HCT116 (cell line): ENCODE results near the gene TRA2A. TPM values are rescaled to one million over a fixed set of nuclear protein-coding genes. Genes with fewer than 3 reads are reported as not detected.

ENCODE experiments used
- ATAC-seq: fragments of 200-7000 bp; cut with Tn5 transposase; 2 replicates; pipeline ENCODE4 v1.9.1; 2020; ENCODE audit warnings: mild to moderate bottlenecking, moderate library complexity
- BruUV-seq: library from RNA; stranded (reverse); fragments of 400-500 nt; replicated peaks from 2 replicates; lab custom pipeline; 2021; lab: Mats Ljungman, UMichigan
- CTCF ChIA-PET: fragments of 300-600 bp; sonication (Branson Sonifier 250); formaldehyde crosslinking; loops from one replicate; lab custom pipeline; 2021; ENCODE audit warnings: antibody characterized with exemption; lab: Charles Lee
- POLR2A ChIA-PET: fragments of 300-600, 350-600 bp; sonication (Branson Sonifier 250); formaldehyde crosslinking; loops from one replicate; lab custom pipeline; 2021; ENCODE audit warnings: antibody characterized with exemption; lab: Charles Lee
- RAD21 ChIA-PET, 2 experiments: fragments of 300-600 bp; sonication (Branson Sonifier 250); formaldehyde crosslinking; loops; one replicate each; lab custom pipeline; 2023; ENCODE audit warnings: low total read pairs in 2 of 2; ENCODE audit not compliant: uncharacterized antibody in 2 of 2, unreplicated experiment in 2 of 2, low non-redundant PET in 1 of 2; lab: Charles Lee
- DNase-seq: peaks from one replicate; pipeline ENCODE4 v3.0.0-alpha.2; 2010; ENCODE audit warnings: low read depth, low spot score
- H2AFZ ChIP-seq: fragments of 200-600 bp; shearing (Covaris generic), sonication (generic); 2 replicates; pipeline ENCODE4 v1.6.1; 2017; ENCODE audit warnings: low read depth, mixed run types, mixed read lengths, antibody characterized with exemption, low read length; ENCODE audit not compliant: poor library complexity, severe bottlenecking
- H3K27ac ChIP-seq: 2 replicates; pipeline ENCODE4 v1.5.1; 2012; ENCODE audit warnings: low read depth, low read length
- H3K27me3 ChIP-seq: fragments of 200-600 bp; sonication (generic); 2 replicates; pipeline ENCODE4 v1.6.1; 2016; ENCODE audit warnings: mixed run types, low read length, mixed read lengths; ENCODE audit not compliant: insufficient read depth
- H3K36me3 ChIP-seq, 2 experiments: fragments of 200-500 bp in 1 of 2; fragments of 200-600 bp in 1 of 2; sonication (Bioruptor generic) in 1 of 2; sonication (generic) in 1 of 2; 2 replicates each; pipeline versions ENCODE4 v1.5.1 to v1.6.1; 2014 to 2016; ENCODE audit warnings: low read length in 2 of 2, inconsistent platforms in 1 of 2, mixed read lengths in 1 of 2, mixed run types in 1 of 2; ENCODE audit not compliant: insufficient read depth in 2 of 2, control insufficient read depth in 1 of 2
- H3K4me1 ChIP-seq, 2 experiments: fragments of 200-600 bp in 1 of 2; sonication (generic) in 1 of 2; 2 replicates each; pipeline versions ENCODE4 v1.5.1 to v1.6.1; 2012 to 2017; ENCODE audit warnings: low read length in 2 of 2, inconsistent platforms in 1 of 2, mild to moderate bottlenecking in 1 of 2, mixed read lengths in 1 of 2, mixed run types in 1 of 2, moderate library complexity in 1 of 2; ENCODE audit not compliant: insufficient read depth in 2 of 2, control insufficient read depth in 1 of 2
- H3K4me2 ChIP-seq: fragments of 200-600 bp; sonication (generic); 2 replicates; pipeline ENCODE4 v1.6.1; 2017; ENCODE audit warnings: mixed run types, low read length, mixed read lengths
- H3K4me3 ChIP-seq, 2 experiments: fragments of 200-600 bp in 1 of 2; sonication (generic) in 1 of 2; replicated peaks in 1 of 2; 2 replicates each; pipeline ENCODE4 v1.5.1; 2011 to 2016; ENCODE audit warnings: low read length in 2 of 2, control low read depth in 1 of 2, low read depth in 1 of 2, mild to moderate bottlenecking in 1 of 2, mixed read lengths in 1 of 2, mixed run types in 1 of 2
- H3K79me2 ChIP-seq: fragments of 200-600 bp; sonication (generic); 2 replicates; pipeline ENCODE4 v1.6.1; 2017; ENCODE audit warnings: mild to moderate bottlenecking, mixed run types, low read length, moderate library complexity, mixed read lengths; ENCODE audit not compliant: insufficient read depth
- H3K9ac ChIP-seq: fragments of 200-600 bp; sonication (generic); 2 replicates; pipeline ENCODE4 v1.6.1; 2016; ENCODE audit warnings: low read length, mixed read lengths
- H3K9me2 ChIP-seq: fragments of 200-600 bp; sonication (generic), shearing (Covaris generic); 2 replicates; pipeline ENCODE4 v1.6.1; 2017; ENCODE audit warnings: mixed run types, mild to moderate bottlenecking, moderate library complexity; ENCODE audit not compliant: insufficient read depth
- H3K9me3 ChIP-seq, 2 experiments: fragments of 200-500 bp in 1 of 2; fragments of 200-600 bp in 1 of 2; sonication (Bioruptor generic) in 1 of 2; sonication (generic) in 1 of 2; 2 replicates each; pipeline ENCODE4 v1.6.1; 2014 to 2017; ENCODE audit warnings: low read length in 2 of 2, mixed read lengths in 2 of 2, inconsistent platforms in 1 of 2, low read depth in 1 of 2, mild to moderate bottlenecking in 1 of 2, mixed run types in 1 of 2, moderate library complexity in 1 of 2; ENCODE audit not compliant: control insufficient read depth in 1 of 2, insufficient read depth in 1 of 2
- H4K20me1 ChIP-seq: fragments of 200-600 bp; sonication (generic), shearing (Covaris generic); 2 replicates; pipeline ENCODE4 v1.6.1; 2017; ENCODE audit warnings: mixed run types, mild to moderate bottlenecking, moderate library complexity; ENCODE audit not compliant: insufficient read depth
- CBX3 ChIP-seq: IDR thresholded peaks from 2 replicates; pipeline ENCODE4 v1.6.1; 2012; ENCODE audit warnings: low read depth
- CEBPB ChIP-seq: IDR thresholded peaks from 2 replicates; pipeline ENCODE4 v1.6.1; 2012; ENCODE audit warnings: low read depth
- EGR1 ChIP-seq: IDR thresholded peaks from 2 replicates; pipeline ENCODE4 v1.6.1; 2012; ENCODE audit warnings: low read depth
- ELF1 ChIP-seq: IDR thresholded peaks from 2 replicates; pipeline ENCODE4 v1.6.1; 2012; ENCODE audit warnings: low read depth, borderline replicate concordance
- POLR2A ChIP-seq: IDR thresholded peaks from 2 replicates; pipeline ENCODE4 v1.7.0; 2011; ENCODE audit warnings: borderline replicate concordance; ENCODE audit not compliant: insufficient read depth, insufficient read length; ENCODE audit errors: extremely low read depth
- RAD21 ChIP-seq: IDR thresholded peaks from 2 replicates; pipeline ENCODE4 v1.6.1; 2012; ENCODE audit warnings: low read depth, mild to moderate bottlenecking
- ZBTB33 ChIP-seq: IDR thresholded peaks from 2 replicates; pipeline ENCODE4 v1.6.1; 2011; ENCODE audit warnings: mild to moderate bottlenecking, low read length, moderate library complexity; ENCODE audit not compliant: insufficient replicate concordance; ENCODE audit errors: extremely low read depth
- ZFX ChIP-seq: fragments of 450-650 bp; IDR thresholded peaks from 2 replicates; pipeline ENCODE4 v1.6.1; 2017
- intact Hi-C: fragments of 100-400 bp; cut with micrococcal nuclease; formaldehyde crosslinking; loops from 2 replicates; pipeline ENCODE4 v1.10.0; 2022
- total RNA-seq: library from RNA; stranded (reverse); gene quantifications from one replicate; pipeline ENCODE4 v1.2.1, GENCODE V29; 2021; ENCODE audit not compliant: unreplicated experiment
- TF ChIP-seq, protein P1 (sequence below): IDR thresholded peaks from 2 replicates; pipeline ENCODE4 v1.6.1; 2012
- TF ChIP-seq, protein P2 (sequence below), 3 experiments: fragments of 200-600 bp in 1 of 3; sonication (generic) in 1 of 3; IDR thresholded peaks in 2 of 3; conservative IDR thresholded peaks in 1 of 3; 2 replicates each; pipeline ENCODE4 v1.5.1; 2012 to 2017; ENCODE audit warnings: low read depth in 2 of 3, low read length in 2 of 3, antibody characterized with exemption in 1 of 3, borderline replicate concordance in 1 of 3, control low read depth in 1 of 3, mild to moderate bottlenecking in 1 of 3, mixed read lengths in 1 of 3, mixed run types in 1 of 3, moderate library complexity in 1 of 3; ENCODE audit not compliant: insufficient read depth in 1 of 3

The TRA2A gene
- total RNA-seq, 1 experiment from 2014 or later = 122 TPM

DNA sequence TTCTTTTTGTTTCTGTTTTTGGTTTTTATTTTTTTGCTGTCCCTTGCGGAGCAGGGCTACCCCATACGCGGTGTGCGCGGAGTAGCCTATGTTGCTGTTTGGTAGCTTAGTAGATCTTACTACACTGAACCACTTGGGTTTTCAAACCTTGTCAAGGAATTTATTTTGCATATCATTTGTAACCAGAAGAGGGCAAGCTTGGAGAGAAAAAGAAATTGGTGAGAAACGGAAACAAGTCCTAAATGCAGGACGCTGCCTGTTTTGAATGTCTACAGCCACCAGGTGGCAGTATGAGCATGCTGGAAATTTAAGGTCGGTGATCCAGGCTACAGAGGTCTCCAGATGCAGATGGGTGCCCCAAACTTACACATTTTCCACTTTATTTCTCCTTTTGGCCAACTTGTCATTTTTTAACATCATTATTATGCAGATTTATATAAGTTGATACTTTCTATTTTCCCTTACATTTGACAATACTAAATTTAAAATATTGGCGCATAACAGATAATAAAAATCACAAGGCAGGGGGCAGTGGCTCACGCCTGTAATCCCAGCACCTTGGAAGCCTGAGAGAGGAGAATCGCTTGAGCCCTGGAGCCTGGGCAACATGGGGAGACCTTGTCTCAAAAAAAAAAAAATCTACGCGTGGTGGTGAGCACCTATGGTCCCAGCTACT is 15.3 kb upstream of the TRA2A start:
- no peaks in the 10 kb centered on the region for H3K27me3 ChIP-seq
- no peak overlapping the region for H3K9ac ChIP-seq
- BruUV-seq = no TSS peak
- no peak overlapping the region for H2AFZ ChIP-seq
- no peak overlapping the region for H3K27ac ChIP-seq
- no peaks in the 10 kb centered on the region for H3K9me2 ChIP-seq
- intact Hi-C loops = loop anchor here (1.0 to 10.0 kb wide), 7 partner anchors 23 to 442 kb away; partner anchors contain the start of gene KLHL7
- POLR2A ChIA-PET = no interaction called here
- H3K4me2 ChIP-seq = no peak overlapping the region
- CTCF ChIA-PET = interaction anchor here (0.6 to 1.7 kb wide), 26 partner anchors 10 to 392 kb away, joined by 3 to 27 read pairs (median 6); partner anchors contain the start of genes STK31 and TRA2A
- no peaks in the 10 kb centered on the region for H4K20me1 ChIP-seq
- H3K36me3 ChIP-seq = no peaks in the 10 kb centered on the region
- no peaks in the 10 kb centered on the region for H3K79me2 ChIP-seq
- ATAC-seq (peak; percentile 87), DNase-seq (peak; percentile 88)
- peaks cover 4 to 7% of the 10 kb centered on the region in 2 experiments; a peak in 3 of 4 replicates for H3K4me1 ChIP-seq
- no peak overlapping the region for H3K4me3 ChIP-seq
- H3K9me3 ChIP-seq = no peaks in the 10 kb centered on the region
- TF ChIP-seq, protein P1, sequence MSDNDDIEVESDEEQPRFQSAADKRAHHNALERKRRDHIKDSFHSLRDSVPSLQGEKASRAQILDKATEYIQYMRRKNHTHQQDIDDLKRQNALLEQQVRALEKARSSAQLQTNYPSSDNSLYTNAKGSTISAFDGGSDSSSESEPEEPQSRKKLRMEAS = no peak
- TF ChIP-seq, protein P2, sequence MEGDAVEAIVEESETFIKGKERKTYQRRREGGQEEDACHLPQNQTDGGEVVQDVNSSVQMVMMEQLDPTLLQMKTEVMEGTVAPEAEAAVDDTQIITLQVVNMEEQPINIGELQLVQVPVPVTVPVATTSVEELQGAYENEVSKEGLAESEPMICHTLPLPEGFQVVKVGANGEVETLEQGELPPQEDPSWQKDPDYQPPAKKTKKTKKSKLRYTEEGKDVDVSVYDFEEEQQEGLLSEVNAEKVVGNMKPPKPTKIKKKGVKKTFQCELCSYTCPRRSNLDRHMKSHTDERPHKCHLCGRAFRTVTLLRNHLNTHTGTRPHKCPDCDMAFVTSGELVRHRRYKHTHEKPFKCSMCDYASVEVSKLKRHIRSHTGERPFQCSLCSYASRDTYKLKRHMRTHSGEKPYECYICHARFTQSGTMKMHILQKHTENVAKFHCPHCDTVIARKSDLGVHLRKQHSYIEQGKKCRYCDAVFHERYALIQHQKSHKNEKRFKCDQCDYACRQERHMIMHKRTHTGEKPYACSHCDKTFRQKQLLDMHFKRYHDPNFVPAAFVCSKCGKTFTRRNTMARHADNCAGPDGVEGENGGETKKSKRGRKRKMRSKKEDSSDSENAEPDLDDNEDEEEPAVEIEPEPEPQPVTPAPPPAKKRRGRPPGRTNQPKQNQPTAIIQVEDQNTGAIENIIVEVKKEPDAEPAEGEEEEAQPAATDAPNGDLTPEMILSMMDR (IDR thresholded peaks at IDR 0.05 in 2 of 3, conservative IDR thresholded peaks at IDR 0.05 in 1 of 3; ENCODE audit: borderline replicate concordance in 1 of 3, insufficient read depth in 1 of 3, low read depth in 2 of 3, low read length in 2 of 3) = peak; percentile 83 to 99 (median 98)
- TF ChIP-seq RAD21 = peak; percentile 95
- RAD21 ChIA-PET = interaction anchor here (0.7 to 1.2 kb wide), 5 partner anchors 23 to 274 kb away, joined by 3 to 4 read pairs (median 3); no protein-coding TSS in a partner anchor

DNA sequence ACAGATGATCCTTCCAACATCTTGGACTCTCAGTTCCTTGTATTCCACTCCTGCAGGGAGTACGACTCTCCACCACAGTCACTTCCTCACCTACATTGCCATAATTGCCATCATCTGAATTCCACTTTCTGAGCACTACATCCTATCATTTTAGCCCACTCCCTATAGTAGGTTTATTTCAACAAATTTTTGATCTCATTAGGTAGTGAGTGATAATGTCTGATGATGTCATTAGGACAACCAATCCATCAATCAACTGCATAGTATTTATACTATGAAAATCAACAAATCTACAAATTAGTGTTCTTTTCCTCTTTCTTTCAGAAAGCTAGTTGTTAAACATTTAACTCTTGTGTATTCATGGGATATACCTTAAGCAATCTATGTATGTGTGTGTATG is 13.7 kb upstream of the TRA2A start:
- intact Hi-C loops = loop anchor here (5.0 to 10.0 kb wide), 3 partner anchors 188 to 441 kb away; partner anchors contain the start of gene KLHL7
- H3K9me2 ChIP-seq = no peaks in the 10 kb centered on the region
- ATAC-seq (no peak), DNase-seq (no peak)
- POLR2A ChIA-PET = no interaction called here
- H3K27ac ChIP-seq = no peak overlapping the region
- H3K79me2 ChIP-seq = no peaks in the 10 kb centered on the region
- no peak overlapping the region for H3K9ac ChIP-seq
- BruUV-seq = no TSS peak
- no peaks in the 10 kb centered on the region for H3K27me3 ChIP-seq
- H3K9me3 ChIP-seq = no peaks in the 10 kb centered on the region
- no peak overlapping the region for H2AFZ ChIP-seq
- CTCF ChIA-PET = interaction anchor here (0.9 to 2.2 kb wide), 13 partner anchors 15 to 361 kb away, joined by 3 to 30 read pairs (median 6); partner anchors contain the start of gene CCDC126
- H3K36me3 ChIP-seq = no peaks in the 10 kb centered on the region
- H4K20me1 ChIP-seq = no peaks in the 10 kb centered on the region
- H3K4me1 ChIP-seq = peaks cover 4 to 7% of the 10 kb centered on the region in 2 experiments; a peak in 3 of 4 replicates
- RAD21 ChIA-PET = interaction anchor here in 1 of 2 experiments (1.9 kb wide), 1 partner anchor 273 kb away, joined by 10 read pairs; no protein-coding TSS in a partner anchor
- no peak overlapping the region for H3K4me2 ChIP-seq
- H3K4me3 ChIP-seq = no peak overlapping the region
- no peak for TF ChIP-seq CEBPB
- no peak for TF ChIP-seq EGR1
- TF ChIP-seq CBX3 = no peak
- no peak for TF ChIP-seq ZBTB33
- no peak for TF ChIP-seq ELF1
- no peak for TF ChIP-seq POLR2A
- no peak for TF ChIP-seq ZFX
- TF ChIP-seq, all 23 proteins: peak for 0
